HG03135 (cell line): ENCODE measurements around the gene CXCL12.

Experiments used
- ATAC-seq: cut with Tn5 transposase; IDR thresholded peaks from one replicate; pipeline ENCODE4 v1.9.1; 2021; ENCODE audit warnings: mild to moderate bottlenecking, moderate library complexity; ENCODE audit not compliant: unreplicated experiment

CXCL12 gene

DNA sequence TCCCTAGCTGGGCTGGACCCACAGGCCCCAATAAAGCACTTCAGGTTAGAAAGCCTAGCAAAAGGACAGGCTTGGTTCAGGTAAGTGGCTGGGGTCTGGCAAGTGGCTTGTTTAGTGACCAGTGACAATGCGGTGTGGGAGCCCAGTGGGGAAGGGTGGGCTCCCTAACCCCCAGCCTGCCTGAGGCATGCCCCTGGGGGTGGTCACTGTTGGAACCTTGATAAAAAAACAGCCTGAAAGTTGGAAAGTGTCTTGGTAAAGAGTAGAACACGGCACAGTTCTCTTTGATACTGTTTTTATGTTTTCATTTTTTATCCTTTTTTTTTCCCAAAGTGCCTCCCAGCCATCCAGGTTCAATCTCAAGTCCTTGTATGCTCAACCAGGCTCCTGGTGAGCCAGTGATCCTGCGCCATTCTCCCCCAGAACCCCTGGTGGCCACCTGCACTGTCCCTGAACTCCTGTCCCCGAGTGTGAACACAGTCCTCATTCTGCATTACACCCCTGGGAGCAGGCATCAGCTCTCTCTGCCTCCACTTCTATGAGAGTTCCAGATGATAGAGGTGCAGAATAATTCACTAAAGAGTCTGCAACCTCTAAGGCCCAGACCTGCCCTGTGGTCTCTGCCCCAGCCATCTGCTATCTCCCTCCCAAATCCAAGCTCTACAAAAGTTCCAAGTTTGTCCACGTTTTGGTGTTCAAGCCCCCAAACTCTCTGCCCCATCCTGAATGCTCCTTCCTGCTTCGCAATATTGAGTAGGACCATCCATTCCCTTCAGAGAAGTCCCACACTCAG is 15.0 kb upstream of the CXCL12 start:
- ATAC-seq = no peak

DNA sequence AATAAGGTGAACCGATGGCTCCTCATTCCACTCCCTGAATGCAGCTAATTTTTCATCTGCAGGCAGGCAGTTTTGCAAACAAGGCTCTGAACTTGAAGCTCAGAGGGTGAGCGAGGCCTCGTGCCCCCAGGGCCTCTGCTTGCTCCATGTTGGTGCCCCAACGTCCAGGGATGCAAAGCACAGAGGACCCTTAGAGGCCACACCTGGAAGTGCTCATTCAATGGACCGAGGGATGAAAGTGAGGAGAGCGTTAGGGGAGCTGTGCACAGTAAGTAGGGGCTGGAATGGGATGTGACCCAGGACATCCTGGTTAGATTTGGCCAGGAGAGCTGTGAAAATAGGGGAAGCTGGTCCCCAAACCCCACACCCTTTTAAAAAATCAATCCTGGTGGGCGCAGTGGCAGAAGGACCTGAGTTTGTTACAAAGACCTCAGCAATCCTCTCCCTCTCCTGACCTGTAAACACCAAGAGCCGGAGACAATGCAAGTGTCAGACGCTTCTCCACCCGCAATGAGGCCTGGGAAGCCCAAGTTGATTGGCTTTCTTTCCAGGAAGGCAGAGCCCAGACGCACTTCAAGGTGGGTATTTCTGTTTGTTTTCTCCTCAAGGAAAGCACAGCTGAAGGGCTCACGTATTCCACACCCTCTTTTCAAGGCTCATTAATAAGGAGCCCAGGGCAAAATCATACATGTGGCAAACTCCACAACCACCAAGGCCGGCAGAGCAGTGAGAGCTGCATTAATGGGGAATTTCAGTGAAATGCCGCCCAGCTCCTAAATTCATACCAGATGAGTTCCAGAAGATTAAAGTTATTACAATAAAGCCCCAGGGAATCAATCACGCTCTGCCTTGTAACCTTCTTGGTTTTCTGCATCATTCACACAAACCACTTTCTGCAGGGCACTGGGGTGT is 14.1 kb upstream of the CXCL12 start:
- no peak for ATAC-seq

DNA sequence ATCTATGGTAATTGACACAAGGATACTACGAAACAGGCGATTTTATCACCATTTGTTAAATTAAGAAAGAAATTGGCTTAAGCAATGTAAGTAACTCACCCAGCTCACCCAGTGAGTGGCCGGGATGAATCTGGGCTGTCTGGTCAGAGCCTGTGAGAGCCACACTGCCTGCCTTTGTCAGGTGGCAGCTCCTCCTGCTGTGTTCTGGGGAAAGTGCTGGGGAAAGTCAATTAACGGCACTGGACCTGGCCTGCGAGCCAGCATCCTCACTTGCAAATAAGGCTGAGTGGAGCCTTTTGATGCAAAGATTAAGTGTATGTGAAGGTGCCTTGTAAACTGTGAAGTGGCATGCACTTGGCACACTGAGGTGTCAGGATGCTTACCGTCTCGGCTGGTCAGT is 13.4 kb upstream of the CXCL12 start:
- no peak for ATAC-seq

DNA sequence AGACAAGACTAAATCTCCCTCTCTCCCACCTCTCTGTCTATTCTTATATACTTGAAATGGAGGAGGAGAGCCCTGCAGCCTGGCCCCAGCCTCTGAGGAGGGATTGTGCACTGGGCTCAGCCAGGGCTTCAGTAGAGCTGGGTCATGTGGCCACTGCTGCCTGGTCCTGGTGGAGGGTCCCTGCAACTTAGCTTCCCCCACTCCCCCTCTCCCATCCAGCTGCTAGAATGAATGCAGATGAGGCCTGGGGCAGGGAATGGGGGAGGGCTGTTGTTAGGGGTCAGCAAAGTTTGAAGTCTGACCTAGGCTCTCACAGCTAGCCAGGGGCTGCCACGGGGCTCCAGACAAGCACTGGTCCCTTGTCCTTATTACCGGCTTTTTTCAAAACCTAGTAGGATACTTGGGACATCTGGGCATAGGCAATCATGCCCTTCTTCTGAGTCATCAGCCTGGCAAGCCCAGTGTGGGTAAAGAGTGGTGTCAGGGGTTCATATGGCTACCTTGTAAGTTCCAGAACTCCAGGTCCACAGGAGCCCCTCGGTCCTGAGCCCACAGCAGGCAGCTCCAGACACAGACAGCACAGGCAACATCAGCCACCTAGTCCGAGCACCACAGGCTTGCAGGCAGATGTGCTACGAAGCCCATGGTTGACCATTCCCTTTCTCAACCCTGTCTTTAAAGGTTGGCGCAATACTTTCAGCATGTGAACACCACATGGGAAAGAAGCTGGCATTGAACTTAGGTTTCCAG is 12.8 kb upstream of the CXCL12 start:
- ATAC-seq = no peak

DNA sequence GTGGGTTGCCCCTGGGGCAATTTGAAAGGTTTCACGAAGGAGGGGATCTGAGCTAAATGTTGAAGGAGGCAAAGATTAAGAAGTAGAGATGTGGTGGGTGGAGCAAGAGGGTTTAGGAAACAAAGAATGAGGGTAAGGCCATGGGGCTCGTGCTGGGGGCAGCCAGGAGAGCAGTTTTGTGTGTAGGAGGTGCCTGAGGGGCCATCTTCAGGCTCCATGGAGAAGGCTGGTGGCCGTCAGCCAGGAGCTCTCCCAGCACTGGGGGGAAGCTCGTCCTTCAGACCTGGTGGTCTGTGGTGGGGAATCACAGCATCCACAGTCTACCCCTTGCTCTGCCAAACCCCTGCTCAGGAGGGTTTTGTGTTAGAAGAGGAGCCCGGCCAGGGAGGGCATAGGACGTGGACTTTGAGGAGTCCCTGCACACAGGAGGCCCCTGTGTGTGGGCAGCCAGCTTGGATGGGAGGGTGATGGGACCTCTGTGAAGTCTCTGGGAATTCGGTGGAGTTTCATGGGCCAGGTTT is 11.8 kb upstream of the CXCL12 start:
- no peak for ATAC-seq

DNA sequence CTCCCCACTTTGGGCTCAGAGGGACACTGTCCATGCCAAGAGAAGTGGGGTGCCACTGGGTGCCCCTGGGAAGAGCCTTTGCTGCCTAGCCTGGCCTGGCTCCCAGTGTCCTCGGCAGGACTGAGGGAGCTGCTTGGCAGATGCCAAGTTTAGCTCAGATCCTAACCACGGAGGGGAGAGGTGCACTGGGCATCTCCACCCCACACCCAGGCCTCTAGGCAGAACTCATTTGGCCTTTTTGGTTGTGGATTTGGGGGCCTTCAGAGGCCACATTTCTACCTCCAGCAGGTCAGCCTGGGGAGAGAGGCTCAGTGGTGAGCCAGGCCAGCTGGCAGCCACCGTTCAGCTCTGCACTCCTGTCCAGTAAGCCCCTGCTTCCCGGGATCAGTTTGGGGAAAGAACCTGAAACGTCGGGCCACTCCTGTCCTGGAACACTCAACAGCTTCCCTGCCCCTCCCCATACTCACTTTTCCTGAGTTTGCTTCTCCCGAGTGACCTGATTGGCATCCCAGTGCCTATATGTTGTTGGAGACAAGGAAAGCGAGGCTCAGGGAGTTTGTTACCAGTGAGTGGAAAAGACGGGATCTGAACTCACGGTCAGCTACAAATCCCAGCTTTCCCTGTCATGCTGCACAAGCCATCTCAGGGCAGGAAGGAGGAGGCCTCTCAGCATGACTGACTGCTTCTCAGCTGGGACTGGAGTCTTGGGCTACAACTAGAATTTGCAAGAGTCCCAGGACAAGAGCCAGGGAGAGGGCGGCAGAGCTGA is 11.2 kb upstream of the CXCL12 start:
- ATAC-seq = no peak

DNA sequence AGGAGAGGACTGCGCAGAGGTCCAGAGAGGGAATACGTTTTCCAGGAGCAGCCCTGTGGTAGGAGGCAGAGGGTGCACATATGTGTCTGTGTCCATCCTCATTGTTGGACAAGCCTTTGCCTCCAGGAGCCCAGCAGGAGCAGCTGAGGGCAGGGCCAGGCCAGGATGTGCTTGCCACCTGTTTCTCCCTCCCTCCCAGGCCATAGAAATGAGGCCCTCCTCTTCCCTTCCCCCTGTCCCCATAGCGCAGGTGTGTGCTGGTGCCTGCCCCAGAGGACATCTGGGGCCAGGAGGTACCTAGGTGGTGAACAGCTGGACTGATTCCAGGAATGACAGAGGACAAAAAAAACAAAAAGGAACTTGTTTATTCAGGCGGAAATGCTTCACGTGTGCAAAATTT is 10.5 kb upstream of the CXCL12 start:
- no peak for ATAC-seq

DNA sequence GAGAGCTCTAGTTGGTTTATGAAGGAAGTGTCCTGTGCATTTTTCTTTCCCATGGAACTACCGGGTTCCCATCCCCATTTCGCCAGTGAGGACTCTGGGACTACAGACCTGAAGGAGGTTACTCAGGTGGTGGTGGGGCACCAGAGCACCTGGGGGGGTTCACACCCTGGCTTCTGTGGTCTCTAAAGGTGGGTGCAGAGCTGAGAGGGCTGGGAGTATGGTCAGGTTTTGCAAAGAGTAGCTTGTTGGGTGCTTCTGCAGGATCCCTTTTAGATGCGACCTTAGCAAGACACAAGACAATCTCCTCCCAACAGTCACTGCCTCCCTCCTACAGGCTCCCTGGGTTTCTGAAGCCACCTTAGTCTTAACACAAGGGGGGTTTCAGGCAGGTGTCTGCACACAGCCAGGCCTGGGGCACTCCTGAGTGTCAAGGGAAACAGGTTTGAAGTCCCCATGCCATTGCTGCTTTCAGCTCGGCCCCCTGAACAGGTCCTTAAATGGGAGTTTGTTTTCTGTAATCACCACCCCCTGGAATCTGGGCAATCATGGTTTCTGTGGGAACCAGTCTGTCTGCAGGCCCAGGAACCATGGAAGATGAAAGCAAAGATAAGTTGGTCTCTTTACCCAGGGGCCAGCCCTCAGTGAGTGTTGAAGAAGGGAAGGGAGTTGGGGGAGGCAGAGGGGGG is 9.9 kb upstream of the CXCL12 start:
- no peak for ATAC-seq

DNA sequence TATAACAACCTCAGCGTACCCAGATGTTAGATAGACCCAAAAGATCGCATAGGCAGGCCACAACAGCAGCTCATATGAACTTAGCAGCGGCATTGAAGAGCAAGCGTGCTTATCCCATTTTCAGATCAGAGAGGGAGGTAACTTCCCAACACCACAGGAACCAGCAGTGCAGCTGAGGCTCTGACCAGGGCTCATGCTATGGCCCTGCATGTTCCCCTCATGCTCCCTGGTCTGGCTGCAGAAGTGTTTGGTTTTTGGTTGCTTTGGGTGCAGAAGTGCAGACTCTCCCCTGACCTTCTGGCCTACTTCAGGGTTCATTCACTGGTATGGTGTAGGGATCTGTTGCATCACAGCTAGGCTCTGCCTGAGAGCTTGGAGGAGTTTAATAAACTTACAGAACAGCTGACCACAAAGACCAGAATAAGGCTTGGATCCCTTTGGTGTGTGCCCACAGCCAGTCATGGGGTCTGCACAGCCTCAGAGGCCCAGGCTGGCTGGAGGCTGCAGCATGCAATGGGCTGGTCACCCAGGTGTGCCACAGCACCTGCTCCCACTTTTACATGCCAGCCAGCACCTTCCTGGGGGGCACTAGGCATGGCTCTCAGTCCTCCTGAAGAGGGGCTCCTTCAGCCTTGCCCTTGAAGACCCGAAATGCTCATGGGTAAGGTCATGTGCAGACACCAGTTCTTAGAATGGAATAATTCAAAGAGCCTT is 9.1 kb upstream of the CXCL12 start:
- no peak for ATAC-seq

DNA sequence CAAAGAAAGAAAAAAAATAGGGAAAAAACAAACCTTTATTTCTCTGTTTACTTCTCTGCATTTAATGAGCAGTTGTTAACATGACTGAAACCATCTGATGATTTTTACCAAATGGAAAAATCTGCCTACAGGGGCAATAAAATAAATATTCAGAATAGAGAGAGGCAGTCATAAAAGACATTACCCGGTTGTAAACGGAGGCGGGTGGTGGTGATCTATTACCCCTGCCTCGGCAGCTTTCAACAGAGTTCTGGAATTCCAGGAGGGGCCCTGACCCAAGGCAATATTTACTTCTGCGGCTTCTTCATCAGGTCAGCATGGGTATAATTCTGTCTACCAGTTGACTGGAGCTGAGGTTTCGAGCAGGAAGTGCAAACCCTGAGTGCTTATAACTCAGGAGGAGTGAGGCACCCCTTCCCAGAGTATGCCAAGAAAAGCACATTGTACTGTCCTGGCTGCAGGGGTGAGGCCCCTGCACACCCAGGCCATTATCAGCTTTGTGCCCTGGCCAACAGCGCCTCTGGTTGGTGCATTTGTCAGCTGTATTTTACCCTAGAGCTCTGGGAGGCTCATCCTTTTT is 8.2 kb upstream of the CXCL12 start:
- no peak for ATAC-seq

DNA sequence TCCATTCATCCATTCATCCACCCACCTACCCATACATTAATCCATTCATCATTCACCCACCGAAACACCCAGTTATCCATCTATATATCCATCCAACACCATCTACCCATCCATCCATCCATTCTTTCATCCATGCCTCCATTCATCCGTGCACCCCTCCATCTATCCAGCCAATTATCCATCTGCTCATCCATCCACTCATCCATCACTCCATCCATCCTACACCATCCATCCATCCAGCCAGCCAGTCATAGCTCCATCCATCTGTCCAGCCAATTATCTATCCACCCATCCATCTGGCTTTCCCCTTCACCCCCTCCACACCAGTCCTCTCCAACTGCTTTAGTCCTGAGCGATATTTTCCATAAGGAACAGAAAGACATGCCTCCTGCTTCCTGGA is 7.5 kb upstream of the CXCL12 start:
- ATAC-seq = no peak

DNA sequence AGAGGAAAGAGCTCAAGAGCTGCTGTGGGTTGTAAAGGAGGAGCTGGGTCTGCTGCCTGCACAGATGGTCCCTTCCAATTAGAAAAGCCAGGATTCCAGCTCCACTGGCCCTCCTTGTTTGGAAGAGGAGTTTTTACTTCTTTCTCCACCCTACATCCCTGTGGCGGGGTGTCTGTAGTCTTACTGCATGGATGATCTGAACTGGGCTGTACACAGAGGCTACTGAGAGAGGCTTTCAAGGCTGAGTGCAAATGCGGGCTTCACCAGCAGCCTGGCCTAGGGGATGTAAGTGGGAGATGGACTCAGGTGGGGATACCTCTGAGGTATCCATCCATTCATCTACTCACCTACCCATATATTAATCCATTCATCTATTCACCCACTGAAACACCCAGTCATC is 7.1 kb upstream of the CXCL12 start:
- ATAC-seq = no peak

DNA sequence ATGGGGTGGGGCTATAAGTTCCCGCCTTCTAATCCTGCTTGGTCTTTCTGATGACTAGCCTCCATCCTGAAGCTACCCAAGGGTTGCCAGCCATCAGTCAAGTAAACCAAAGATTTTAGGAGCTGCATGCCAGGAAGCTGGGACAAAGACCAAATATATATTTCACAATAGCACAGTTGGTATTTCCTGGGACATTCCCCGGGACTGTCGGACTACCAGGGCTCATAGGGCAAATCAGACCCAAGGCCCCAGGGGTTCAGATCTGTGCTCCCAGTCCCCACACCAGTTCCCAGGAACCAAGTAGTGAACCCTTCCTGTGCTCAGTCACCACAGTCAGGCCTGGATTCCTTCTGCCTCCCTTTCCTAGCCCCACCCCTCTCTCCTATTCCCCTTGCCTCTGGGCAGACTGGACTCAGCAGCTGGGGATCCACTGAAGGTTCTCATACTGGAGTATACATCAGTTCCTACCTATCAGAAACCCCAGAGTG is 5.7 kb upstream of the CXCL12 start:
- ATAC-seq = no peak

DNA sequence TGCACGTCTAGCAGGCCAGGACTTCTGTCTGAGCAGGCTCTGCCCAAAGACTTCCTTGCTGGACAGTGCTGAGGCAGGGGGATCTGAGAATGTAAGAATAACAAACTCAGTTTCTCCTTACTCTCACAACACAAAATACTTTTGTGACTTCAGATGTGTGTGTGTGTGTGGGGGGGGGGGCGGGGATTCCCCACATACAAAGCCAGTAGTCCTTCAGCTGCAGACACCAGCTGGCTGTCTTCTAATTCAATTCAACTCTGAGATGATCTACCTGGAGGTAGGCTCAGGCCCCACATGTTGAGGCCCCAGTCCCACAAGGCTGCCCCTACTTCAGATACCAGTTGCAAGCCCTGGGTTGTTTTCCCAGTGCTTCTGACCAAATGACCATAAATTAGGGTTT is 4.7 kb upstream of the CXCL12 start:
- ATAC-seq = no peak

DNA sequence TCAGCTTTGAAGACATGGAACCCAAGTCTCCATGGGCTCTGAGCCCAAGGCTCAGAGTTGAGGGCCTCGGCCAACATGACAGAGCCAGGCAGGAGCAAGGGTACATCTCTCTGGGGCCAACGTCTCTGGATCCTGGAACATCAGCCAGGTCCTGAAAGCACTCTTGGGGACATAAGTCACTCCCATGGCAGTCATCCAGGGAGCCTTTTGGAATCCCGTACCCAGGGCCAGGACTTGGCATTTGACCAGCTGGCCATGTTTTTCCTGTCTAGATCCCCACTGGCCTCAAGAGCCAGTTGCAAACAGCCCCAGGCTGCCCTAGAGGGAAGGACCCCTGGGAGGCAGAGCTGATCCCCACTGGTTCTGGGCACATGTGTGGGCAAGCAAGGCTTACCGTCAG is 4.3 kb upstream of the CXCL12 start:
- ATAC-seq = no peak

DNA sequence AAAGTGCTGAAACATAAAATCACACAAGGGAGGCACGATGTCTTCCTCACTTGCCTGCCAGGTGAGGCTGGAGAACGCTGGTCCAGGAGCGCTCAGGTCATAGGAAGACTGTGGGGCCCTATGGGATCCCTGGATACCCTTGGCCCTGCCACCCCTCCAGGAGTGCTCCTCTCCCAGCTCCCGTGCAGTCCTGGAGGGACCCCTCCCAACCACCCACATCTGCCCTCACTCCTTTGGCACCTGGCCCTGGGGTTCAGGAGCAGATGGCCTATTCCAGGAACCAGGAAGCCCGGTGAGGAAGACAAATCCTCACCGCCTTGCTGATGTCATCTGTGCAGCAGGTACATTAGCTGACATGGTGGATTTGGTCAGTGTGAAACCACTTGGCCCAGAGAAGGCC is 3.7 kb upstream of the CXCL12 start:
- ATAC-seq = no peak

DNA sequence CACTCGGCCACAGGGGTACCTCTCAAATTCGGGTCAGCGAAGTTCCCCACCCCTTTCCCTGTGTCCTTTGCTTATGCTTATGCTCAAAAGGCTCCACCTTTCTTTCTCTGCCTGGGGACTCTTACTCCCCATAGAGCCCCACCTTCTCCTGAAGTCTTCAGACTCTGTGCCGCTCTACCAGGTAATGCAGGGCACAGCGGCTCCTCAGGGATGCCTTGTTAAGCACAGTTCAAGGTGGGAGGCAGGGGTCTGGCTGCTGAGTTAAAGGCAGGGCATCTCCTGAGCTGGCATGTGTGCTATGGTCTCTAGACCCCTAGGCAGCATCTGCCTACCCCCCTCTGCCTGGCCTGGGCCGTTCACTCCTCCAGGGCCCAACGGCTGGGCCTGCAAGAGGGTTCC is 3.0 kb upstream of the CXCL12 start:
- no peak for ATAC-seq

DNA sequence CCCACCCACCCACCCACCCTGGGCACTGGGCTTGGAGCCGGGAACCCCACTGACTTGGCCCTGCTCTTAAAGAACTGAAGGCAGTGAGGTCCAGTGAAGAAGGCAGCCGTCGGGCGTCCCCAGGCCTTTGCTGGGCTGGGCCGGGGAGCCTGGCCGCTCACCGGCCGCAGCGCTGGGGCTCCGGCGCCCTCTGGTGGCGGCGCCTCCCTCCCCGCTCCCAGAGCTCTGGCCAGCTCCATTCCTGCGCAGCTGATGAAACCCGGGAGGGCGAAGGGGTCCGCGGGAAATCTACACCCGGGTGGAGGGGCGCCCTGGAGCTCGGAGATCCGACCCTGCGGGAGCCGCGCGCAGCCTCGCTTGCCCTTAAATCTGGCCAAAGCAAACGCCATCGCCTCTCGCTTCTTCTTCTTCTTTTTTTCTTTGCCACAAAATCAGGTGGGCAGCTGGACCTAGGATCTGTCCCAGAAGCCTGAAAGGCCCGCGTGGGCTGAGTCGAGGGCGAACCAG is 1.7 kb upstream of the CXCL12 start:
- no peak for ATAC-seq
